WTC11 (cell line): Measurements from ENCODE around the gene FES.

ENCODE experiments used
- CBFB ChIP-seq: sonication (generic); formaldehyde crosslinking; IDR thresholded peaks from 2 replicates; pipeline ENCODE4 v1.8.1; 2022; ENCODE audit warnings: mild to moderate bottlenecking, low read depth, missing genetic modification reagents
- ELF4 ChIP-seq: sonication (generic); formaldehyde crosslinking; IDR thresholded peaks from 2 replicates; pipeline ENCODE4 v1.8.1; 2022; ENCODE audit warnings: low read depth, mild to moderate bottlenecking, moderate library complexity, missing genetic modification reagents
- GTF2I ChIP-seq: fragments of 250-450 bp; sonication (Bioruptor Pico); conservative IDR thresholded peaks from 2 replicates; pipeline ENCODE4 v1.4.0; 2021; ENCODE audit warnings: mild to moderate bottlenecking
- JUN ChIP-seq: sonication (generic); formaldehyde crosslinking; IDR thresholded peaks from 2 replicates; pipeline ENCODE4 v1.8.0; 2023; ENCODE audit warnings: mild to moderate bottlenecking, missing genetic modification reagents
- SOX15 ChIP-seq: fragments of 250-450 bp; sonication (Bioruptor Pico); IDR thresholded peaks from 2 replicates; pipeline ENCODE4 v1.9.0; 2021; ENCODE audit warnings: mild to moderate bottlenecking
- TP53 ChIP-seq: sonication (generic); formaldehyde crosslinking; IDR thresholded peaks from 2 replicates; pipeline ENCODE4 v1.8.1; 2023; ENCODE audit warnings: mild to moderate bottlenecking, missing genetic modification reagents
- TF ChIP-seq, protein P1 (sequence below): fragments of 200-600 bp; IDR thresholded peaks from 2 replicates; pipeline ENCODE4 v1.8.0; 2022; ENCODE audit warnings: antibody characterized with exemption

DNA sequence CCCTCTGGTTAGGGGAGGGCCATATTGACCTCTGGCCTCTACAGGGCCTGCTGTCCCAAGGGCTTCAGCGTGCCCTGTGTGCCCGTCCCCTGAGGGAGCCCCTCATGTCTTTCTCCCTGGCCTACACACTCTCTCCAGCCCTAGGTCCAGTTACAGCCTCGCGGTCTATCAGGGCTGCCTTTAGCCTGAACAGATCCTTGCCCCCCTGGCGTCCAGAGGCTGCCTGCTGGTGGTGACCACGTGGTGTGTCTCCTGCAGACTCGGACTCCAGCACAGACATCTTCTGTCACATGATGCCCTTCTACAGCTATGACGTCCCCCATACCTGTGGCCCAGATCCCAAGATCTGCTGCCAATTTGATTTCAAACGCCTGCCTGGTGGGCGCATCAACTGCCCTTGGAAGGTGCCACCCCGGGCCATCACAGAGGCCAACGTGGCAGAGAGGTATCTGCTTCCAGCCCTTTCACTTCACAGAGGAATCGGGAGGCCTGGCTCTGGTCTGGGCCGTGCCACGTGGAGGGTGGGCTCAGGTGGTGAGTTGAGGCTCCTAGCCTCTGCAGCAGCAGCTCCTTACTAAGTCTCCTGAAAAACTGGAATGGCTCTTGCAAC, 22.9 kb downstream of the FES start:
- TF ChIP-seq, protein P1, sequence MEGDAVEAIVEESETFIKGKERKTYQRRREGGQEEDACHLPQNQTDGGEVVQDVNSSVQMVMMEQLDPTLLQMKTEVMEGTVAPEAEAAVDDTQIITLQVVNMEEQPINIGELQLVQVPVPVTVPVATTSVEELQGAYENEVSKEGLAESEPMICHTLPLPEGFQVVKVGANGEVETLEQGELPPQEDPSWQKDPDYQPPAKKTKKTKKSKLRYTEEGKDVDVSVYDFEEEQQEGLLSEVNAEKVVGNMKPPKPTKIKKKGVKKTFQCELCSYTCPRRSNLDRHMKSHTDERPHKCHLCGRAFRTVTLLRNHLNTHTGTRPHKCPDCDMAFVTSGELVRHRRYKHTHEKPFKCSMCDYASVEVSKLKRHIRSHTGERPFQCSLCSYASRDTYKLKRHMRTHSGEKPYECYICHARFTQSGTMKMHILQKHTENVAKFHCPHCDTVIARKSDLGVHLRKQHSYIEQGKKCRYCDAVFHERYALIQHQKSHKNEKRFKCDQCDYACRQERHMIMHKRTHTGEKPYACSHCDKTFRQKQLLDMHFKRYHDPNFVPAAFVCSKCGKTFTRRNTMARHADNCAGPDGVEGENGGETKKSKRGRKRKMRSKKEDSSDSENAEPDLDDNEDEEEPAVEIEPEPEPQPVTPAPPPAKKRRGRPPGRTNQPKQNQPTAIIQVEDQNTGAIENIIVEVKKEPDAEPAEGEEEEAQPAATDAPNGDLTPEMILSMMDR = no peak
- TF ChIP-seq SOX15 (no peak), ELF4 (CRISPR knock-in tag) (no peak), JUN (no peak), TP53 (CRISPR knock-in tag) (no peak), CBFB (CRISPR knock-in tag) (no peak), GTF2I (CRISPR knock-in tag) (no peak)
